Endothelial cell of umbilical vein (primary cell): Measurements from ENCODE around the gene MCM9. TPM values are rescaled to one million over a fixed set of nuclear protein-coding genes. Genes with fewer than 3 reads are reported as not detected.

Source experiments
- BruUV-seq: library from RNA; stranded (reverse); fragments of 400-500 nt; replicated peaks from 2 replicates; lab custom pipeline; 2021; lab: Mats Ljungman, UMichigan
- CTCF ChIA-PET: fragments of 300-600, 350-600 bp; sonication (Branson Sonifier 250); formaldehyde crosslinking; loops from one replicate; lab custom pipeline; 2021; ENCODE audit warnings: antibody characterized with exemption, inconsistent platforms; lab: Charles Lee
- POLR2A ChIA-PET: fragments of 300-600, 350-600 bp; sonication (Branson Sonifier 250); formaldehyde crosslinking; loops from one replicate; lab custom pipeline; 2021; ENCODE audit warnings: antibody characterized with exemption, inconsistent platforms; lab: Charles Lee
- DNase-seq: peaks from one replicate; pipeline ENCODE4 v3.0.0-alpha.2; 2011; ENCODE audit warnings: low read depth, low spot score
- FAIRE-seq: peaks from 2 replicates; lab custom pipeline; 2011; peaks lifted over from hg19 to GRCh38; lab: Jason Lieb, UNC
- H2AFZ ChIP-seq: 2 replicates; pipeline ENCODE4 v1.6.0; 2012; ENCODE audit warnings: low read depth, low read length, control low read depth, inconsistent platforms
- H3K27ac ChIP-seq: 2 replicates; pipeline ENCODE4 v1.5.1; 2011; ENCODE audit warnings: low read depth, mild to moderate bottlenecking, control low read depth, low read length, moderate library complexity; ENCODE audit not compliant: insufficient read depth
- H3K27me3 ChIP-seq, 2 experiments: 2 replicates each; pipeline versions ENCODE4 v1.6.0 to v1.6.1; 2011; ENCODE audit warnings: low read length in 2 of 2, mixed read lengths in 1 of 2; ENCODE audit not compliant: control insufficient read depth in 2 of 2, insufficient read depth in 2 of 2
- H3K36me3 ChIP-seq, 2 experiments: 2 replicates in 1 of 2; 3 replicates in 1 of 2; pipeline ENCODE4 v1.5.1; 2011; ENCODE audit warnings: low read length in 2 of 2, mild to moderate bottlenecking in 1 of 2, moderate library complexity in 1 of 2; ENCODE audit not compliant: control insufficient read depth in 2 of 2, insufficient read depth in 2 of 2; ENCODE audit errors: extremely low read depth in 1 of 2
- H3K4me1 ChIP-seq: 3 replicates; pipeline ENCODE4 v1.5.1; 2011; ENCODE audit warnings: mild to moderate bottlenecking, low read length; ENCODE audit not compliant: control insufficient read depth, insufficient read depth; ENCODE audit errors: extremely low read depth
- H3K4me2 ChIP-seq: 2 replicates; pipeline ENCODE4 v1.6.1; 2011; ENCODE audit warnings: low read length, control low read depth, mixed read lengths; ENCODE audit not compliant: insufficient read depth
- H3K4me3 ChIP-seq, 3 experiments: fragments of 200-600 bp in 1 of 3; sonication (generic), shearing (Covaris generic) in 1 of 3; replicated peaks in 1 of 3; 2 replicates each; pipeline ENCODE4 v1.5.1; 2011 to 2016; ENCODE audit warnings: control low read depth in 3 of 3, low read length in 3 of 3, mild to moderate bottlenecking in 2 of 3, inconsistent platforms in 1 of 3, low read depth in 1 of 3, moderate library complexity in 1 of 3; ENCODE audit not compliant: insufficient read depth in 1 of 3
- H3K79me2 ChIP-seq: 2 replicates; pipeline ENCODE4 v1.6.0; 2012; ENCODE audit warnings: low read length, inconsistent platforms; ENCODE audit not compliant: control insufficient read depth, insufficient read depth
- H3K9ac ChIP-seq: replicated peaks from 2 replicates; pipeline ENCODE3; 2011; ENCODE audit warnings: low read length, control low read depth; ENCODE audit not compliant: insufficient read depth; ENCODE audit errors: extremely low read depth
- H3K9me1 ChIP-seq: replicated peaks from 3 replicates; pipeline ENCODE4 v1.6.0; 2011; ENCODE audit warnings: mild to moderate bottlenecking, low read length; ENCODE audit not compliant: control insufficient read depth, insufficient read depth; ENCODE audit errors: extremely low read depth
- H3K9me3 ChIP-seq: replicated peaks from 2 replicates; pipeline ENCODE4 v1.5.1; 2012; ENCODE audit warnings: low read length, inconsistent platforms; ENCODE audit not compliant: control insufficient read depth, insufficient read depth
- H4K20me1 ChIP-seq: replicated peaks from 2 replicates; pipeline ENCODE3; 2011; ENCODE audit warnings: mild to moderate bottlenecking, low read length; ENCODE audit not compliant: control insufficient read depth, insufficient read depth; ENCODE audit errors: extremely low read depth
- CTCF ChIP-seq, 2 donors: IDR thresholded peaks; 1 replicate in 1 of 2; 2 replicates in 1 of 2; pipeline ENCODE4 v1.5.1; 2011; ENCODE audit warnings: low read length in 2 of 2, mild to moderate bottlenecking in 2 of 2, moderate library complexity in 2 of 2, control low read depth in 1 of 2, inconsistent platforms in 1 of 2, low read depth in 1 of 2; ENCODE audit not compliant: insufficient read depth in 1 of 2; ENCODE audit errors: extremely low read depth in 1 of 2
- EZH2 ChIP-seq: IDR thresholded peaks from 2 replicates; pipeline ENCODE4 v1.6.1; 2012; ENCODE audit warnings: borderline replicate concordance, low read depth, mild to moderate bottlenecking, moderate library complexity, low read length, inconsistent platforms; ENCODE audit not compliant: severe bottlenecking
- FOS ChIP-seq: IDR thresholded peaks from 2 replicates; pipeline ENCODE4 v1.6.1; 2011; ENCODE audit warnings: mild to moderate bottlenecking, low read length, moderate library complexity, borderline replicate concordance; ENCODE audit not compliant: insufficient read depth
- GATA2 ChIP-seq: IDR thresholded peaks from 2 replicates; pipeline ENCODE4 v1.7.0; 2011; ENCODE audit warnings: low read depth, mild to moderate bottlenecking, moderate library complexity, mixed read lengths, low read length; ENCODE audit not compliant: insufficient read length, insufficient read depth
- JUN ChIP-seq: IDR thresholded peaks from 2 replicates; pipeline ENCODE4 v1.6.1; 2011; ENCODE audit warnings: borderline replicate concordance, low read depth; ENCODE audit not compliant: insufficient read length, insufficient read depth
- MAX ChIP-seq: IDR thresholded peaks from 2 replicates; pipeline ENCODE4 v1.6.1; 2011; ENCODE audit not compliant: insufficient read depth, insufficient read length
- MYC ChIP-seq: IDR thresholded peaks from one replicate; pipeline ENCODE4 v1.6.1; 2011; ENCODE audit warnings: mild to moderate bottlenecking, low read depth, low read length
- POLR2A ChIP-seq: IDR thresholded peaks from 2 replicates; pipeline ENCODE4 v1.6.1; 2012; ENCODE audit warnings: low read depth, mild to moderate bottlenecking, control low read depth, low read length
- POLR2AphosphoS5 ChIP-seq: IDR thresholded peaks from 2 replicates; pipeline ENCODE4 v1.6.1; 2012; ENCODE audit warnings: low read depth, mild to moderate bottlenecking, control low read depth, low read length, moderate library complexity; ENCODE audit not compliant: insufficient read depth
- dilution Hi-C: fragments of 300-500 bp; cut with MboI; formaldehyde crosslinking; loops from one replicate; pipeline ENCODE4 v1.15.0; 2019; ENCODE audit warnings: low sequenced_read_pairs; ENCODE audit not compliant: extremely low pct_ligation_motif_present
- intact Hi-C: fragments of 100-400 bp; cut with micrococcal nuclease; formaldehyde crosslinking; loops from one replicate; pipeline ENCODE4 v1.10.0; 2022
- polyA plus RNA-seq, 4 experiments: library from polyadenylated mRNA; depleted of rRNA in 3 of 4; stranded (reverse) in 3 of 4; unstranded in 1 of 4; fragments of >200 nt; gene quantifications; 2 replicates each; pipeline versions ENCODE4 v1.2.1 to v1.2.3, GENCODE V29; 2011 to 2012; ENCODE audit warnings: missing spikeins in 1 of 4
- total RNA-seq: library from RNA; stranded (reverse); gene quantifications from 2 replicates; pipeline ENCODE4 v1.2.3, GENCODE V29; 2021

MCM9 gene
- total and polyA plus RNA-seq, 2 donors (not counting 3 experiments of a cell fraction or from before 2014, with no cell fraction given), result 2.0 to 14.1 TPM

GRCh38 chr6:118844915-118845314, 90.0 kb downstream of the MCM9 start:
- Histone ChIP-seq H3K79me2 (no peaks in the 10 kb centered on the region), H3K9ac (no peak overlapping the region), H4K20me1 (no peaks in the 10 kb centered on the region), H3K4me1 (no peaks in the 10 kb centered on the region), H3K9me3 (no peaks in the 10 kb centered on the region), H3K4me3 (no peak overlapping the region), H3K27ac (no peak overlapping the region), H2AFZ (no peak overlapping the region), H3K4me2 (no peak overlapping the region), H3K36me3 (no peaks in the 10 kb centered on the region), H3K9me1 (no peaks in the 10 kb centered on the region), H3K27me3 (no peaks in the 10 kb centered on the region)
- DNase-seq (no peak), FAIRE-seq (no peak)
- POLR2A ChIA-PET, result interaction anchor here (0.6 kb wide), 1 partner anchor 65 kb away, joined by 6 read pairs; no protein-coding TSS in a partner anchor
- no TSS peak for BruUV-seq
- TF ChIP-seq POLR2A (no peak), CTCF (IDR thresholded peaks at IDR 0.05; ENCODE audit: extremely low read depth in 1 of 2, insufficient read depth in 1 of 2, low read depth in 1 of 2, low read length in 2 of 2) (no peak), MYC (no peak), GATA2 (no peak), EZH2 (no peak), FOS (no peak), POLR2AphosphoS5 (no peak), MAX (no peak), JUN (no peak)
- CTCF ChIA-PET, result no interaction called here
- dilution Hi-C loops, result no loop called here
- intact Hi-C loops, result no loop called here
